NCI-H1105 treated with DMSO at 0.1 percent for 48 hours (cell line): ENCODE data around the gene DHRS4.
"Not testable (repeated sequence)": the region's sequence is repeated elsewhere in the genome, so short reads cannot be mapped to it uniquely, and the experiment has no call there.

ENCODE experiments used
- DNase-seq: peaks from one replicate; lab custom pipeline; 2025; lab: John Stamatoyannopoulos, UW

DHRS4 gene

DNA sequence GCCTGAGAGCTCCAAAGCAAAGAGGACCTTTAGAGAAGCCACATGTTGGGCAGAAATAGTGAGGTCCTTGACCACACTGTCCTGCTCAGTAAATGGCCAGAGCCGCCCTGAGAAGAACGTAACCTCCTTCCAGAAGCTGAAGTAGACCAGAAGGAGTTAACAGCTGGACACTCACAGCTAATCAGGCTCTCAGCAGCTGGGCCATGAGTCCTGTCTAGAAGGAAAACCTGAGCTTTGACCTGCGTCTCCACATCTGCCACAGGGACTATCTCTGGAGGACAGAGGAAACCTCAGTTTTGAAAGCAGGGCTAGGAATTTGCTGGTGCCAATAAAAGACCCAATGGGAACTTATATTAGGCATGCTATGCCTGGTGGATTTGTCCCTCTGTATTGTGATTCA is 12.3 kb upstream of the DHRS4 start:
- no peak for DNase-seq

DNA sequence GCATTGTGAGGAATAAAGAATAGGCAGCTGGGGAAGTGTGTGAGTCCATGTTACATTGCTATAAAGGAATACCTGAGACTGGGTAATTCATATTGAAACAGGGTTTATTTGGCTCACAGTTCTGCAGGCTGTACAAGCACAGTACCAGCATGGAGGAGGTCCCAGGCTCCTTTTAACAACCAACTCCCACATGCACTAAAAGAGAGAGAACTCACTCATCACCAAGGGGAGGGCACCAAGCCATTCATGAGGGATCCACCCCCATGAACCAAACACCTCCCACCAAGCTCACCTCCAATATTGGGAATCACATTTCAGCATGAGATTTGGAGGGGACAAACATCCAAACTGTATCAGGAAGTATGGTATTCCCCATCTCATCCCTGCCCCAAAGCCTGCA is 11.9 kb upstream of the DHRS4 start:
- no peak for DNase-seq

DNA sequence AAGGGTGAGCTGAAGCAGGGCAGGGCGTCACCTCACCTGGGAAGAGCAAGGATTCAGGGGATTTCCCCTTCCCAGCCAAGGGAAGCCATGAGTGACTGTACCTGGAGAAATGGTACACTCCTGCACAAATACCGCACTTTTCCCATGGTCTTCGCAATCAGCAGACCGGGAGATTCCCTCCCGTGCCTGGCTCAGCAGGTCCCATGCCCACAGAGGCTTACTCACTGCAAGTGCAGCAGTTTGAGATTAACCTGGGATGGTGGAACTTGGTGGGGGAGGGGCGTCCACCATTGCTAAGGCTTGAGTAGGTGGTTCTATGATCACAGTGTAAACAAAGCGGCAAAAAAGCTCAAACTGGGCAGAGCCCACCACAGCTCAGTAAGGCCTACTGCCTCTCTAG is 11.0 kb upstream of the DHRS4 start:
- DNase-seq = no peak

DNA sequence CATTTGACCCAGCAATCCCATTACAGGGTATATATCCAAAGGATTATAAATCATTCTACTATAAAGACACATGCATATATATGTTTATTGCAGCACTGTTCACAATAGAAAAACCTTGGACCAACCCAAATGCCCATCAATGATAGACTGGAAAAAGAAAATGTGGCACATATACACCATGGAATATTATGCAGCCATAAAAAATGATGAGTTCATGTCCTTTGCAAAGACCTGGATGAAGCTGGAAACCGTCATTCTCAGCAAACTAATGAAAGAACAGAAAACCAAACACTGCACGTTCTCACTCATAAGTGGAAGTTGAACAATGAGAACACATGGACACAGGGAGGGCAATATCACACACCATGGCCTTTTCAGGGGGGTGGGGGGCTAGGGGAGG is 4.5 kb upstream of the DHRS4 start:
- DNase-seq = not testable (repeated sequence)

DNA sequence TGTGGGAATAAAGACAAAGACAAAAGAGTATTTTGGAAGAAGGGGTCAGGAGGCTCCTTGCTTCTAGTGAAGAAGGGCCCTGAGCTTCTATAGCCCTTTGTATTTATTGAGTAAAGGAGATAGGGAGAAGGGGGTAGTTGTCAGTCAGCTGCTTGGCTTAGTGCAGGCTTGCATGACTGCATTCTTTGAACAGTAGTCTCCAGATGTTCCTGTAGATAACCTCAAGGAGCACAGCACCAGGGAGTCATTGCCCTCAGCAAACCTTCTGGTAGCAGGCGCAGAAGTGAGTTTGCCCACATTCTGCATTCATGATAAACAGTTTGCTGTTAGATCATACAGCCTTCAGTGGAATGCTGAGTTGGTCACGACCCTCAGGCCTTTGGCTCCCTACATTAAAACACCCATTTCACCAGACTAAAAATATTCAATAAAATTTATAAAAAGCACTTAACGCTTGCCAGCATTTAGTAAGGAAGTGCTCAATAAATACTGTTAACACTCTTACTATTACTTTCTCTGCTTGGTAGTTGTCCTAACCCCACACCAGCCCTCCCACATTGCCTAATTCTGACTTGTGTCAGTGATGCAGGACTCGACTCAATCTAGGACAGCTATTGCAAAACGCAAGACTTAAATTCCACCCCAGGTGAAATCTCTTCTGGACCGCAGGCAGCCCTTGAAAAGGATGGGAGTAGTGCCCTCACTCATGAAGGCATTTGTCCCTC is 3.0 kb upstream of the DHRS4 start:
- no peak for DNase-seq

DNA sequence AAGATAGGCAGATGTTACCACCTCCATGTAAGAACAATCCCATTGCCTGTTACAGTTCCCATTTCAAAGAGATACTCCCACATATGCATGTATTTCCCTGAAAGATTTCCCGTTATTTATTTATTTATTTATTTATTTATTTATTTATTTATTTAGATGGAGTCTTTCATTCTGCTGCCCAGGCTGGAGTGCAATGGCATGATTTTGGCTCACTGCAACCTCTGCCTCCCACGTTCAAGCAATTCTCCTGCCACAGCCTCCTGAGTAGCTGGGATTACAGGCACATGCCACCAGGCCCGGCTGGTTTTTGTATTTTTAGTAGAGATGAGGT is 2.5 kb upstream of the DHRS4 start:
- DNase-seq = not testable (repeated sequence)

DNA sequence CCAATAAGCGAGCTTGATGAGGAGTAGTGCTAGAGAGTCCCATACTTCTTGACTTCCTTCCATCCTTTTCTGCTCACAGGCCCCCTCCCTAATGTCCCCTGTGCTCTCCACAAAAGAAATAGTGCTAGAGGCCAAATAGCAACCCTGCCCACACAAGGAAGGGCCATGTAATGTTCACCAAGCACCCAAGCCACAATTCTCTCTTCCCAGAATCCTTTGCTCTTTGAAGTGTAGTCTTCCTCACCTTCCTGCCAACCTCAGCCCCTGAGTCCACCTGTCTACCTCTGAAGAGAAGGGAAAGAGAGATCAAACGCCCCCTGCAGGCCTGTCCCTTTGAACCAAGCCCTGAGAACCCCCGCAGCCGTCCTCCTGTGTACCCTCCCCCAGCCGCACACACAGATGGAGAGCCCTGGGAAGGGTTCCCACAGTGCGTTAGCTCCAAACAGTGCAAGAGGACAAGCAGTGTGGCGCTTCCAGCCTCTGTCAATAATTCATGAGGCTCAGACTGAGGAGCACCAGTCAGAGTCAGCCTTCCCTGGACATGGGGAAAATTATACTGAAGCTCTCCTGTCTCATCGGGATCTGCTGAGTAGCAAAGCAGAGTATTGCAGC is 1.9 kb upstream of the DHRS4 start:
- no peak for DNase-seq

DNA sequence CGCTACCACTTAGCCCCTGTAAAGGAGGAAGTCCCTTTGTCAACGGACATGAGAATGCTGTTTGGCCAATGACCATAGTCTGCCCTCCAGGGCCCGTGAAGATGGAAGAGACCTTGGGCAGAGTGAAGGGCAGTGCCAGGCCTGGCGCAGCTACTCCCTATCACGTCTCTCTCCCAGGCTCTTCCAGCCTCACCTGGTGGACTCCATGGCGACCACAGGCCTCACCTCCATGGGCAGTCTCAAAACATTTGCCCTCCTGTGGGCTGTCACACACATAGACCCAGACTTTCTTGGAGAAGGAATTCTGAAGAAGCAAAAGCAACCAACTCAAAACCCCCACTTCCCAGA is 480 bp upstream of the DHRS4 start:
- DNase-seq = peak; percentile 30

DNA sequence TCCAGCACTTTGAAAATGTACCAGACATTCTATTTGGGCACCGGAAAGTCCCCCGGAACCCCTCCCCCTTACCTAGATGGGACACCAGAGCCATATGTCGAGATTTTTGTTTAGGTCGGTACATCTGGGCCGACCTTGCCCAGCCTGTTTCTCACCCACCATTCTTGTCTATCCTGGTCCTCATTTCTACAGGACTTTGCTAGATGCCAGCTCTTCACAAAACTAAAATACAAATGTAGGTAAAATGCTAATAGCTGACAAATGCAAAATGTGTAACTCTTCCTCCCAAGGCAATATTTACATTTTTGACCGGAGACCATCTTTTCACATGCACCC is 677 bp downstream of the DHRS4 start:
- DNase-seq = not testable (repeated sequence)

DNA sequence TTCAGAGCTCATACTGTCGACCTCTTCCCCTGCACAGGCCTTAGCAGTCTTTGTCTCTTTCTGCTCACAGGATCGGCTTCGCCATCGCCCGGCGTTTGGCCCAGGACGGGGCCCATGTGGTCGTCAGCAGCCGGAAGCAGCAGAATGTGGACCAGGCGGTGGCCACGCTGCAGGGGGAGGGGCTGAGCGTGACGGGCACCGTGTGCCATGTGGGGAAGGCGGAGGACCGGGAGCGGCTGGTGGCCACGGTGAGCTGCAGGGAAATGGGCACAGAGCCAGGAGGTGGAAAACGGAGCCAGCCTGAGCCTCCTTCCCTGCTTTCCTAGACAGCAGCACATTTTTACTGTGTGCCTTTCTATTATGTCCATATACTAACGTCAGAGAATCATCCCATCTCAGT is 1.4 kb downstream of the DHRS4 start:
- peak; percentile 31 for DNase-seq

DNA sequence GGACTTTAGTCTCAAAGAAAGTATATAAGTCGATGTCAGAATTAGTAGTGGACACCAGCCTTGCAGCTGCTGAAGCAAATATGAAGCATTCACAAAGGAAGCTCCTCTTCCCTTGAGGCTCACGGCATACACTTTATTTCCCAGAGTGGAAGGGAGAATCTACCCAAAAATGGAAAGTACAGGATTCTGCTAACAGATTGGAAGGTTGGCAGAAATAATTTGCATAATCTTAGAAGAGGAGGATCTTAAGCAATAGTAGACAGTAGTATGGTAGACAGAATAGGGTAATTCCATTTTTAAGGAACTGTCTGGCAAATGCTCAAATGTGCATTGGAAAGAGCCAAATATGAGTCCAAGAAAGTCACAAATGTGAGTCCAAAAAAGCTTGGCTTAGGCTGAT is 2.2 kb downstream of the DHRS4 start:
- DNase-seq = not testable (repeated sequence)

DNA sequence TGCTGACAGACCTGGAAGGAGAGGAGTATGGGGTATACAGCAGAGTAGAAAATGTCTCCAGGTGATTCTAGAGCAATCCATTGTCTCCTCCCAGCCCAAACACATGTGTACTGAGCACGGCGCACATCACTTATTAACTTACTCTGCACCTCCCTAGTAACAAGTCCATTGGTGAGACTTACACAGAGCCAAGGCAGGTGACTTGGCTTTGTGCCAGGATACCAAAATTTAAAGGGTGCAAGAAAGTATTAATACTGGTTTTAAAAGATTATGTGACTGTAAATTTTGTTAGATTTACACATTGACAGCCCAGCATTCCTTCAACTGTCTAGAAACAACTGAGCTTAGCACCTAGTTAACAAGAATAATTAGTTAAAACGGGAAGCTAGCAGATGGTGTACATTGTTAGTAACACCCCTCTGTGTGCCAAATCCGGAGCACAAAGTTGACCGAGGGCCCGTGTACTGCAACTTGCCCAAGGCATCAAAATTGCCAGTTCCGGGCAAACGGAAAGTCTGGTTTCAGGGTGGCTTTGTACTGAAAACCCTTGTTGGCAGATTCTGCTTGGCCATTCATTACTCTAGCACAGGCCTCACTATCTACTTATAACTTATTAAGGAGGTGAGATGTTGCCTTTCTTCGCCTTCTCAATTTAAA is 4.5 kb downstream of the DHRS4 start:
- DNase-seq = not testable (repeated sequence)

DNA sequence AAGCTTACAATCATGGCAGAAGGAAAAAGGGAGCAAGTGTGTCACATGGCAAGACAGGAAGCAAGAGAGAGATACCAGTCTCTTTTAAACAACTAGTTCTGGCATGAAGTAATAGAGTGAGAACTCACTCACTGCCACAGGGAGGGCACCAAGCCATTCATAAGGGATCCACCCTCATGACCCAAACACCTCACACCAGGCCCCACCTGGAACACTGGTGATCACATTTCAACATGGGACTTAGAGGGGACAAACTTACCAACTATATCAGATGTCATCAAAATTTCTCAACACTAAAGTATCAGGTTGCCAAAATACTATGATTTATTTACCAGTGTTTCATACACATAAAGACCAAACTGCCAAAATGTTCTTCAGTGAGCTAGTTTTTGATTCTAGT is 7.3 kb downstream of the DHRS4 start:
- DNase-seq = not testable (repeated sequence)

DNA sequence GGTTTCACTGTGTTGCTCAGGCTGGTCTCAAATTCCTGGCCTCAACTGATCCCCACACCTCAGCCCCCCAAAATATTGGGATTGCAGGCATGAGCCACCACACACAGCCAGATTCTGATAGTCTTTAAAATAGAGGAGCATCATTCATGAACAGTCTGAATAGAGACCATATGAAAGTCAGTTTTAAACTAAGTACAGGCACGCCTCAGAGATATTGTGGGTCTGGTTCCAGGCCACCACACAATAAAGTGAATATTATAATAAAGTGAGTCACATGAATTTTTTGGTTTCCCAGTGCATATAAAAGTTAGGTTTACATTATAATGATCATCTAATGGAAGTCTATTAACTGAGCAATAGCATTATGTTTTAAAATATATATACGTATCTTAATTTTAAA is 8.1 kb downstream of the DHRS4 start:
- DNase-seq = not testable (repeated sequence)

DNA sequence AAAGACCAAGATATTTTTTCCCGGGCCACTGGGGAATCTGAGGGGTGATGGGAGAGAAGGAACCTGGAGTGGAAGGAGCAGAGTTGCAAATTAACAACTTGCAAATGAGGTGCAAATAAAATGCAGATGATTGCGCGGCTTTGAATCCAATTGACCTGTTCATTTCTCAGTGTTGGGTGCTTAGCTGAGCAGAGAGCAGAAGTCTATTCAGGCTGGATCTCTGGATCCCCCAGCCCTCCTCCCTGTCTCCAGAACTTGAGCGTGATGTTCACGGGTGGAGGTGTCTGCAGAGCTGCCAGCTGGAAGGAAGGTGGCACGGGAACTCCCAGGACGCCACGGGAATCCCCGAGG is 15.5 kb downstream of the DHRS4 start:
- DNase-seq = not testable (repeated sequence)

DNA sequence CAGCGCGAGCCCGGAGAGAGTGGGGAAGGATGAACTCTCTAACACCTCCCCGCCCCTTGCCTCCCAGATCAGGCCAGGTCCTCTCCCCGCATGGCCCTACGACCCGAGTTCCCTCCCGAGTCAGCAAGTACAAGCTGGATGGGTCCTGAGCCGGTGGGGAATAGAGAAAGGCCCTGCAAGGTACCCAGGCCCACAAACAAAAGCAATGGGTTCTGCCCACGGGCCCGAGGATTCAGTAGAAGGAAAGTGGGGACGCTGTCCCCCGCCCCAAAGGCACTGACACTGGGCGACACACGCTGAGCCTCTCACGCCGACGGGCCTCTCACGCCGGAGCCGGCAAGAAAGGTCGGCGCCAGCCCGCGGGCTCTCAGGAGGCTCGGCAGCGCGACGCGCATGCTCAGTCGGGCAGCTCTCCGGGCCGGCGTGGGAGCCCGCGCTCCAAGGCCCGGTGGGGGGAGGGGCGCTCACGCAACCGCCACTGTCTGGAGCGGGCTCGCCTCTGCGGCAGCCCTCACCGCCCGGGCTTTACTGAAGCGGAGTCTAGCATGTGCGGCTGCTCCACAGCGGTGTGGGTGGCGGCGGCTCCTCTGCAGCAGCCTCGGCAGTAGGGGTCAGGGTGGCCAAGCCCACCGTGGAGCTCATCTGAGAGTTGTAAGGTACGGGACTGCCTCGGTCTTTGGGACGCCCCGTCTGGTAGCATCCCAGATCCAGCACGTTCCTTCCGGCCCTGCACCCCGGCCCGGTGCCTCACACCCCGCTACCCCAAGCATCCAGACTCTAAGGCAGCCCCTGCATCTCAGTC is 16.1 kb downstream of the DHRS4 start:
- not testable (repeated sequence) for DNase-seq

DNA sequence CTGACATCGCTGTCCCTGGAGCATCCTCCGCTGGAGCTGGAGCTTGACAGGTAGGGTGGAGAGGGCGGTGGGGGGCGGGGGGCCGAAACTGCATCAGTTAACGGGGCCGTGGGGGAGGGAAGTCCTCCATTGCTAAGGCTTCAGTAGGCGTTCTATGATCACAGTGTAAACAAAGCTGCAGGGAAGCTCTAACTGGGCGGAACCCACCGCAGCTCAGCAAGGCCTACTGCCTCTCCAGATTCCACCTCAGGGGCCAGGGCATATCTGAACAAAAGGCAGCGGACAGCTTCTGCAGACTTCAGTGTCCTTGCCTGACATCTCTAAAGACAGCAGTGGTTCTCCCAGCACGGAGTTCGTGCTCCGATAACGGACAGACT is 16.7 kb downstream of the DHRS4 start:
- not testable (repeated sequence) for DNase-seq

DNA sequence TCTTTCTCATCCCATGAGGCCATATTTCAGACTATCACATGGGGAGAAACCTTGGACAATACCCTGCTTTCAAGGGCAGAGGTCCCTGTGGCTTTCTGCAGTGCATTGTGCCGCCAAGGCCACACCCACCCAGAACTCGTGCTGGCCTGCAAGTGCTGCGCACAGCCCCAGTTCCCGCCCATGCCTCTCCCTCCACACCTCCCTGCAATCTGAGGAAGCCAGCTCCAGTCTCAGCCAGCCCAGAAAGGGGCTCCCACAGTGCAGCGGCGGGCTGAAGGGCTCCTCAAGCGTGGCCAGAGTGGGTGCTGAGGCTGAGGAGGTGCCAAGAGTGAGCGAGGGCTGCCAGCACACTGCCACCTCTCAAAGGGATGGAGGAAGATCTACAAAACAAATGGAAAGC is 19.6 kb downstream of the DHRS4 start:
- not testable (repeated sequence) for DNase-seq

DNA sequence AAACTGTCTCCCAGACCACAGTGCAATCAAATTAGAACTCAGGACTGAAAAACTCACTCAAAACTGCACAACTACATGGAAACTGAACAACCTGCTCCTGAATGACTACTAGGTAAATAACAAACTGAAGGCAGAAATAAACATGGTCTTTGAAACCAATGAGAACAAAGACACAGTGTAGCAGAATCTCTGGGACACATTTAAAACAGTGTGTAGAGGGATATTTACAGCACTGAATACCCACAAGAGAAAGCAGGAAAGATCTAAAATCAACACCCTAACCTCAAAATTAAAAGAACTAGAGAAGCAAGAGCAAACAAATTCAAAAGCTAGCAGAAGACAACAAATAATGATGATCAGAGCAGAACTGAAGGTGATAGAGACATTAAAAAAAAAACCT is 20.5 kb downstream of the DHRS4 start:
- not testable (repeated sequence) for DNase-seq

DNA sequence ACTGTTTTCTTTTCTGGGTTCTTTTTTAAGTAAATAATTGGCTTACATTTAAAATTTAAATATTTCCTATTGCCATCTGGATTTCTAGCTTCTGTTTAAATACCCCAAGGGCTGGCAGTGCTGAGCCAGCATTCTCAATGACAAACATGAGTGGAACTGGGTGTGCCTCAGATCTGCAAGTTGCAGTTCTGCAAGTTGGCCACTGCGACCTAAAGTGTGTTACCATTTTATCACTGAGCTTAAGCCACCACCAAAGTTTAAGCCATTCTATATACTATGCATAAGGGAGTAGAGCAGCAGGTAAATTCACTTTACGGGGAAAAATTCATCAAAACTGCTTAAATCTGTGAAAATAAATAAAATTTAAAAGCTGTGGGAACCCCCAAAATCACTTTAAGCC is 23.6 kb downstream of the DHRS4 start:
- not testable (repeated sequence) for DNase-seq

DNA sequence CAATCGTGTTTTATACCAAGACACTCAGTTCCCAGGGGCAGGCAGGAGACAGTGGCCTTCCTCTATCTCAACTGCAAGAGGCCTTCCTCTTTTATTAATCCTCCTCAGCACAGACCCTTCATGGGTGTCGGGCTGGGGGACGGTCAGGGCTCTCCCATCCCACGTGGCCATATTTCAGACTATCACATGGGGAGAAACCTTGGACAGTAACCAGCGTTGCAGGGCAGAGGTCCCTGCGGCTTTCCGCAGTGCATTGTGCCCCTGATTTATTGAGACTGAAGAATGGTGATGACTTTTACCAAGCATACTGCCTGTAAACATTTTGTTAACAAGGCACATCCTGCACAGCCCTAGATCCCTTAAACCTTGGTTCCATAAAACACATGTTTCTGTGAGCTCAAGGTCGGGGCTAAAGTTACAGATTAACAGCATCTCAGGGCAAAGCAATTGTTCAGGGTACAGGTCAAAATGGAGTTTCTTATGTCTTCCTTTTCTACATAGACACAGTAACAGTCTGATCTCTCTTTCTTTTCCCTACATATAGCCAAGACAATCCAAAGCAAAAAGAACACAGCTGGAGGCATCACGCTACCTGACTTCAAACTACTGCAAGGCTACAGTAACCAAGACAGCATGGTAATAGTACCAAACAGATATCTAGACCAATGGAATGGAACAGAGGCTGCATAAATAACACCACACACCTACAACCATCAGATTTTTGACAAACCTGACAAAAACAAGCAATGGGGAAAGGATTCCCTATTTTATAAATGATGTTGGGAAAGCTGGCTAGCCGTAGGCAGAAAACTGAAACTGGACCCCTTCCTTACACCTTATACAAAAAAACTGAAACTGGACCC is 28.6 kb downstream of the DHRS4 start:
- not testable (repeated sequence) for DNase-seq
